ENCODE measurements around the gene PGBD4. TPM values are rescaled to one million over a fixed set of nuclear protein-coding genes. Genes with fewer than 3 reads are reported as not detected.

Gene PGBD4
- total RNA-seq (2021; ENCODE audit: unreplicated experiment) (2.3 TPM), Bru-seq, nascent RNA (percentile 59 among the genes with signal in this experiment), BruChase-seq, experiment 1, labeled RNA remaining after a 2-hour chase (percentile 76 among the genes with signal in this experiment), BruChase-seq, experiment 2, labeled RNA remaining after a 6-hour chase (percentile 61 among the genes with signal in this experiment)
- polyA plus RNA-seq (2012; ENCODE audit: insufficient read length): 1.1 TPM
- long read RNA-seq, full-length matches to known transcripts: 9 of 9 reads
- long read RNA-seq, partial matches to known transcripts: 0 of 9 reads
- long read RNA-seq, other reads (novel, unspliced or antisense): 0 of 9 reads

GRCh38 chr15:34101366-34102174, at the start of gene PGBD4, which contains the start of gene EMC7:
Gene PGBD4 (plus strand): TSS chr15:34102083. CDS start chr15:34102532, 449 bp downstream.
Gene EMC7 (minus strand): TSS chr15:34101862. CDS start chr15:34101839, 23 bp downstream.
- in situ Hi-C loops (cut with HindIII; ENCODE audit: low pct_unique_long_range_greater_than_20kb, low sequenced_read_pairs): no loop called here

More at GRCh38 chr15:34101366-34102174, at the start of gene PGBD4, which contains the start of gene EMC7:
- DNase-seq (ENCODE audit: low read depth, low spot score) (peak; percentile 89), ATAC-seq (peak; percentile 100)
- POLR2A ChIA-PET: interaction anchor here (0.5 kb wide), 1 partner anchor 59 kb away, joined by 7 read pairs; no protein-coding TSS in a partner anchor
- Histone ChIP-seq H3K27ac (ENCODE audit: low read length) (peak within 1 kb of the TSS; percentile 92), H3K4me1 (ENCODE audit: control insufficient read depth, insufficient read depth, low read length) (no peaks in the 10 kb centered on the region; the same call in 1 of the 2 replicates), H3K4me3 (ENCODE audit: low read depth in 2 of 2, low read length in 2 of 2) (peak within 1 kb of the TSS; percentile 90 to 98), H3K27me3 (ENCODE audit: control insufficient read depth, insufficient read depth, low read length) (no peaks in the 10 kb centered on the region), H3K9me3 (ENCODE audit: control insufficient read depth, insufficient read depth, low read depth, low read length) (no peaks in the 10 kb centered on the region), H3K36me3 (ENCODE audit: control insufficient read depth, insufficient read depth, low read length) (no peaks in the 10 kb centered on the region)
- intact Hi-C loops (cut with micrococcal nuclease; ENCODE audit: unreplicated experiment): no loop called here
- BruUV-seq (replicated peaks): TSS peak; percentile 86
- TF ChIP-seq POLR2AphosphoS5 (IDR thresholded peaks at IDR 0.05; ENCODE audit: low read depth, low read length): peak; percentile 81
- TF ChIP-seq REST (IDR thresholded peaks at IDR 0.05; ENCODE audit: insufficient read depth in 1 of 2, low read depth in 2 of 2, low read length in 1 of 2): no peak
- peak; percentile 36 for TF ChIP-seq SIN3A (IDR thresholded peaks at IDR 0.05; ENCODE audit: borderline replicate concordance, insufficient read depth, low read depth, low read length)
- TF ChIP-seq TCF7L2 (IDR thresholded peaks at IDR 0.05; ENCODE audit: low read depth, low read length): peak; percentile 57; the same call in 1 of the 2 replicates
- TF ChIP-seq, protein P1, sequence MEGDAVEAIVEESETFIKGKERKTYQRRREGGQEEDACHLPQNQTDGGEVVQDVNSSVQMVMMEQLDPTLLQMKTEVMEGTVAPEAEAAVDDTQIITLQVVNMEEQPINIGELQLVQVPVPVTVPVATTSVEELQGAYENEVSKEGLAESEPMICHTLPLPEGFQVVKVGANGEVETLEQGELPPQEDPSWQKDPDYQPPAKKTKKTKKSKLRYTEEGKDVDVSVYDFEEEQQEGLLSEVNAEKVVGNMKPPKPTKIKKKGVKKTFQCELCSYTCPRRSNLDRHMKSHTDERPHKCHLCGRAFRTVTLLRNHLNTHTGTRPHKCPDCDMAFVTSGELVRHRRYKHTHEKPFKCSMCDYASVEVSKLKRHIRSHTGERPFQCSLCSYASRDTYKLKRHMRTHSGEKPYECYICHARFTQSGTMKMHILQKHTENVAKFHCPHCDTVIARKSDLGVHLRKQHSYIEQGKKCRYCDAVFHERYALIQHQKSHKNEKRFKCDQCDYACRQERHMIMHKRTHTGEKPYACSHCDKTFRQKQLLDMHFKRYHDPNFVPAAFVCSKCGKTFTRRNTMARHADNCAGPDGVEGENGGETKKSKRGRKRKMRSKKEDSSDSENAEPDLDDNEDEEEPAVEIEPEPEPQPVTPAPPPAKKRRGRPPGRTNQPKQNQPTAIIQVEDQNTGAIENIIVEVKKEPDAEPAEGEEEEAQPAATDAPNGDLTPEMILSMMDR (IDR thresholded peaks at IDR 0.05): no peak
- CTCF ChIA-PET: interaction anchor here (0.7 kb wide), 1 partner anchor 115 kb away, joined by 3 read pairs; no protein-coding TSS in a partner anchor

All from Panc1 (cell line).